Adrenal gland (tissue), 19 donors: ENCODE measurements around the gene SLC38A11. TPM values are rescaled to one million over a fixed set of nuclear protein-coding genes. Genes with fewer than 3 reads are reported as not detected.
"Not testable (repeated sequence)": the region's sequence is repeated elsewhere in the genome, so short reads cannot be mapped to it uniquely, and the experiment has no call there.

Experiments
- DNase-seq, 7 donors: peaks; one replicate each; pipeline ENCODE4 v3.0.0-alpha.2; 2019 to 2020
- H3K27ac ChIP-seq, 5 donors: fragments of 200-600 bp; sonication (generic) in 4 of 5; 1 replicate in 3 of 5; 2 replicates in 2 of 5; pipeline versions ENCODE4 v1.5.1 to v1.8.0; 2016 to 2020; ENCODE audit warnings: mild to moderate bottlenecking in 1 of 5
- H3K27me3 ChIP-seq: fragments of 200-600 bp; 2 replicates; pipeline ENCODE4 v1.8.0; 2021
- H3K36me3 ChIP-seq, 2 donors: fragments of 200-600 bp; replicated peaks in 1 of 2; 1 replicate in 1 of 2; 2 replicates in 1 of 2; pipeline versions ENCODE4 v1.5.1 to v1.8.0; 2018 to 2022
- H3K4me1 ChIP-seq, 2 donors: fragments of 200-600 bp; replicated peaks in 1 of 2; 1 replicate in 1 of 2; 2 replicates in 1 of 2; pipeline versions ENCODE4 v1.5.1 to v1.8.0; 2018 to 2021
- H3K4me3 ChIP-seq, 4 donors: fragments of 200-600 bp; sonication (generic) in 3 of 4; one replicate each; pipeline ENCODE4 v1.5.1; 2016 to 2018
- H3K9me3 ChIP-seq, 3 donors: fragments of 200-600 bp; sonication (generic) in 1 of 3; replicated peaks in 1 of 3; 1 replicate in 2 of 3; 2 replicates in 1 of 3; pipeline versions ENCODE4 v1.5.1 to v1.8.0; 2016 to 2021
- CTCF ChIP-seq, 6 experiments: fragments of 450-650 bp in 4 of 6; fragments of 200-600 bp in 2 of 6; sonication (generic) in 1 of 6; IDR thresholded peaks; 1 replicate in 5 of 6; 2 replicates in 1 of 6; pipeline versions ENCODE4 v1.5.1 to v1.8.0; 2016 to 2021; ENCODE audit warnings: antibody characterized with exemption in 6 of 6, mild to moderate bottlenecking in 2 of 6, moderate library complexity in 1 of 6
- POLR2A ChIP-seq, 2 donors: fragments of 450-650 bp; IDR thresholded peaks; one replicate each; pipeline ENCODE4 v1.6.1; 2017; ENCODE audit warnings: antibody characterized with exemption in 2 of 2, mild to moderate bottlenecking in 2 of 2, moderate library complexity in 1 of 2
- WGBS, 4 donors: extraction: QIAGEN DNeasy Blood & Tissue Kit in 2 of 4; methylation state at CpG; one replicate each; pipeline versions ENCODE4 v1.1.5 to v1.1.7; 2013 to 2017; 5-methylcytosine and 5-hydroxymethylcytosine counted together
- intact Hi-C, 2 donors: fragments of 100-400 bp; cut with DNase I; formaldehyde crosslinking; loops; one replicate each; pipeline versions ENCODE4 v1.14.1 to v1.15.0; 2022 to 2023
- long read RNA-seq, 10 donors: library from polyadenylated mRNA in 3 of 10; unstranded in 2 of 10; stranded (forward) in 1 of 10; transcript quantifications; one replicate each; pipeline ENCODE4 v2.0.0 and lab custom pipeline, GENCODE V29; 2021 to 2026
- polyA plus RNA-seq, 3 donors: library from polyadenylated mRNA; stranded (reverse); fragments of 200-250 nt in 2 of 3; fragments of 350-450 nt in 1 of 3; fragmentation: Illumina TruSeq in 1 of 3; extraction: RNeasy Lipid Tissue Mini Kit (QIAGEN cat#74804) in 1 of 3; gene quantifications; one replicate each; pipeline ENCODE4 v1.2.3, GENCODE V29; 2013 to 2014
- total RNA-seq, 9 donors: library from RNA; depleted of rRNA in 4 of 9; stranded (reverse); fragments of >200 nt in 4 of 9; fragments of 120-200 nt in 1 of 9; fragmentation: NEBNext Ultra II Directional in 1 of 9; extraction: Animal tissue kit (Norgen Biotek cat#: 25700) in 1 of 9; gene quantifications; one replicate each; pipeline versions ENCODE4 v1.1.0 to v1.2.4, GENCODE V29; 2013 to 2023
- donor health status: healthy with polysubstance abuse.
- donor health status: Bipolar disorder and iron deficiency.
- donor health status: DM: yes; HTN: yes; CAD: no.
- donor health status: DM: no; HTN: no; CAD: no.
- donor health status: DM: no; HTN: no; CAD: no.
- donor health status: DM: yes; HTN: yes; CAD: no.

The SLC38A11 gene
- 10 to 100 TPM in 1 of 9 donors, 1 to 10 TPM in 1, under 1 TPM in 5, not detected in 2; 0.39 to 14.9 (median 0.81) TPM for total RNA-seq
- 10 to 100 TPM in 2 of 3 donors, 1 to 10 TPM in 1; 3.2 to 36.9 (median 14.6) TPM for polyA plus RNA-seq
- long read RNA-seq, donor 1, result 0 reads
- long read RNA-seq, donor 2, result 0 reads
- long read RNA-seq, donor 3, result 0 reads
- long read RNA-seq, donor 4, result 0 reads
- long read RNA-seq, donor 5, result 0 reads
- long read RNA-seq, donor 6, partial matches to known transcripts, result 0 of 13 reads
- long read RNA-seq, donor 6, other reads (novel, unspliced or antisense), result 12 of 13 reads
- long read RNA-seq, donor 7, result 0 reads
- long read RNA-seq, donor 8, result 0 reads
- long read RNA-seq, donor 9, result 0 reads
- long read RNA-seq, donor 10, result 0 reads

- intact Hi-C loops, result no loop called here
- Histone ChIP-seq H3K4me1 (no peaks in the 10 kb centered on the region), H3K27me3 (no peaks in the 10 kb centered on the region), H3K9me3 (no peaks in the 10 kb centered on the region), H3K4me3 (peak within 1 kb of the TSS in 1 of 4 donors; percentile 42), H3K27ac (no peak within 1 kb of the TSS), H3K36me3 (no peaks in the 10 kb centered on the region)
- 18 to 45% (median 22%) methylated on average over 15 to 34 of the region's 34 CpGs for WGBS, 4 donors
- TF ChIP-seq POLR2A (IDR thresholded peaks at IDR 0.05), result no peak
- no peak for TF ChIP-seq CTCF (IDR thresholded peaks at IDR 0.05)
- DNase-seq, result peak in 6 of 7 donors; percentile 9 to 82 (median 26)
These were observed at the start of gene SLC38A11 for GRCh38 chr2:164954954-164955701. Gene SLC38A11, minus strand, starts transcription at chr2:164955525. Its CDS starts 278 bp downstream, at chr2:164955247.

- no peaks in the 10 kb centered on the region for H3K9me3 ChIP-seq
- TF ChIP-seq POLR2A (IDR thresholded peaks at IDR 0.05) (no peak), CTCF (IDR thresholded peaks at IDR 0.05) (no peak)
- no peak overlapping the region for H3K27ac ChIP-seq
- DNase-seq, result no peak
- no peaks in the 10 kb centered on the region for H3K27me3 ChIP-seq
- H3K36me3 ChIP-seq, result no peaks in the 10 kb centered on the region
- intact Hi-C loops, result no loop called here
- 87 to 93% (median 89%) methylated on average over 20 to 24 of the region's 24 CpGs for WGBS, 4 donors
- H3K4me3 ChIP-seq, result no peak overlapping the region
- peaks cover 0 to under 1% of the 10 kb centered on the region in 2 donors for H3K4me1 ChIP-seq
These were observed 48.3 kb upstream of the SLC38A11 start for GRCh38 chr2:165003443-165004130.

GRCh38 chr2:165002638-165003037 lies 47.3 kb upstream of the SLC38A11 start:
- Histone ChIP-seq H3K36me3 (no peaks in the 10 kb centered on the region), H3K4me3 (no peak overlapping the region), H3K27ac (no peak overlapping the region), H3K4me1 (no peaks in the 10 kb centered on the region), H3K9me3 (no peaks in the 10 kb centered on the region), H3K27me3 (no peaks in the 10 kb centered on the region)
- no peak for TF ChIP-seq CTCF (IDR thresholded peaks at IDR 0.05)
- TF ChIP-seq POLR2A (IDR thresholded peaks at IDR 0.05), result no peak
- no peak for DNase-seq
- WGBS, 4 donors, result 78 to 81% (median 80%) methylated on average over 1 of the region's 1 CpG
- intact Hi-C loops, result no loop called here

GRCh38 chr2:164994664-164995299 lies 39.5 kb upstream of the SLC38A11 start:
- intact Hi-C loops, result loop anchor here in 1 of 2 donors (10.0 kb wide), 1 partner anchor 300 kb away; no protein-coding TSS in a partner anchor
- not testable (repeated sequence) for H3K4me1 ChIP-seq, DNase-seq, H3K27ac ChIP-seq, H3K36me3 ChIP-seq, H3K27me3 ChIP-seq, H3K4me3 ChIP-seq, H3K9me3 ChIP-seq
- 94 to 97% (median 95%) methylated on average over 28 to 43 of the region's 43 CpGs for WGBS, 4 donors
